ENCODE data around the gene ATP2B2. TPM values are rescaled to one million over a fixed set of nuclear protein-coding genes. Genes with fewer than 3 reads are reported as not detected.
A peak's percentile ranks its signal among the peaks of the same experiment; 100 is the strongest.

The ATP2B2 gene
- total RNA-seq, 1 experiment from 2014 or later = 0.22 TPM

GRCh38 chr3:10462641-10463532 is 42.5 kb downstream of the ATP2B2 start:
- Histone ChIP-seq H3K4me2 (ENCODE audit: low read depth, low read length, poor library complexity, severe bottlenecking) (no peak overlapping the region), H3K9me3 (ENCODE audit: low read length) (no peaks in the 10 kb centered on the region), H3K27ac (ENCODE audit: low read length) (no peak overlapping the region), H4K20me1 (ENCODE audit: insufficient read depth, low read depth, low read length) (no peaks in the 10 kb centered on the region; the same call in 1 of the 2 replicates), H3K4me1 (ENCODE audit: low read length) (peaks cover 37% of the 10 kb centered on the region), H3K79me2 (ENCODE audit: low read length) (no peaks in the 10 kb centered on the region), H3K36me3 (ENCODE audit: insufficient read depth, low read length) (no peaks in the 10 kb centered on the region), H3K4me3 (ENCODE audit: low read length) (no peak overlapping the region), H3K27me3 (ENCODE audit: low read length) (no peaks in the 10 kb centered on the region), H3K9ac (ENCODE audit: low read length) (no peak overlapping the region), H2AFZ (ENCODE audit: low read length) (no peak overlapping the region), H3K9me2 (replicated peaks; ENCODE audit: insufficient read depth, low read length) (no peaks in the 10 kb centered on the region)
- no peak for DNase-seq

- no peaks in the 10 kb centered on the region; the same call in 1 of the 2 replicates for H4K20me1 ChIP-seq (ENCODE audit: insufficient read depth, low read depth, low read length)
- no peaks in the 10 kb centered on the region for H3K79me2 ChIP-seq (ENCODE audit: low read length)
- no peaks in the 10 kb centered on the region for H3K9me3 ChIP-seq (ENCODE audit: low read length)
- H3K27ac ChIP-seq (ENCODE audit: low read length) = no peak overlapping the region
- H3K4me2 ChIP-seq (ENCODE audit: low read depth, low read length, poor library complexity, severe bottlenecking) = no peak overlapping the region
- H3K4me1 ChIP-seq (ENCODE audit: low read length) = peaks cover 51% of the 10 kb centered on the region
- no peaks in the 10 kb centered on the region for H3K27me3 ChIP-seq (ENCODE audit: low read length)
- no peak for DNase-seq
- H3K9ac ChIP-seq (ENCODE audit: low read length) = no peak overlapping the region
- no peak overlapping the region for H2AFZ ChIP-seq (ENCODE audit: low read length)
- H3K9me2 ChIP-seq (replicated peaks; ENCODE audit: insufficient read depth, low read length) = no peaks in the 10 kb centered on the region
- H3K4me3 ChIP-seq (ENCODE audit: low read length) = no peak overlapping the region
- no peaks in the 10 kb centered on the region for H3K36me3 ChIP-seq (ENCODE audit: insufficient read depth, low read length)
These were observed 44.3 kb downstream of the ATP2B2 start for GRCh38 chr3:10460951-10461545.

GRCh38 chr3:10459954-10460754 is 45.2 kb downstream of the ATP2B2 start:
- Histone ChIP-seq H3K79me2 (ENCODE audit: low read length) (no peaks in the 10 kb centered on the region), H3K9me3 (ENCODE audit: low read length) (no peaks in the 10 kb centered on the region), H3K9ac (ENCODE audit: low read length) (no peak overlapping the region), H2AFZ (ENCODE audit: low read length) (no peak overlapping the region), H3K27ac (ENCODE audit: low read length) (no peak overlapping the region), H3K9me2 (replicated peaks; ENCODE audit: insufficient read depth, low read length) (no peaks in the 10 kb centered on the region), H3K4me3 (ENCODE audit: low read length) (no peak overlapping the region), H3K4me2 (ENCODE audit: low read depth, low read length, poor library complexity, severe bottlenecking) (no peak overlapping the region), H4K20me1 (ENCODE audit: insufficient read depth, low read depth, low read length) (no peaks in the 10 kb centered on the region; the same call in 1 of the 2 replicates), H3K4me1 (ENCODE audit: low read length) (peaks cover 43% of the 10 kb centered on the region), H3K36me3 (ENCODE audit: insufficient read depth, low read length) (no peaks in the 10 kb centered on the region), H3K27me3 (ENCODE audit: low read length) (no peaks in the 10 kb centered on the region)
- DNase-seq = peak; percentile 95

- no peak for DNase-seq
- H3K4me2 ChIP-seq (ENCODE audit: low read depth, low read length, poor library complexity, severe bottlenecking) = peak overlapping the region; percentile 60
- no peaks in the 10 kb centered on the region for H3K9me2 ChIP-seq (replicated peaks; ENCODE audit: insufficient read depth, low read length)
- H4K20me1 ChIP-seq (ENCODE audit: insufficient read depth, low read depth, low read length) = no peaks in the 10 kb centered on the region; the same call in 1 of the 2 replicates
- no peak overlapping the region for H2AFZ ChIP-seq (ENCODE audit: low read length)
- H3K36me3 ChIP-seq (ENCODE audit: insufficient read depth, low read length) = no peaks in the 10 kb centered on the region
- H3K79me2 ChIP-seq (ENCODE audit: low read length) = no peaks in the 10 kb centered on the region
- H3K27me3 ChIP-seq (ENCODE audit: low read length) = no peaks in the 10 kb centered on the region
- no peaks in the 10 kb centered on the region for H3K9me3 ChIP-seq (ENCODE audit: low read length)
- H3K27ac ChIP-seq (ENCODE audit: low read length) = no peak overlapping the region
- peak overlapping the region; percentile 18; the same call in 1 of the 2 replicates for H3K9ac ChIP-seq (ENCODE audit: low read length)
- H3K4me1 ChIP-seq (ENCODE audit: low read length) = peaks cover 44% of the 10 kb centered on the region
- peak overlapping the region; percentile 37; the same call in 1 of the 2 replicates for H3K4me3 ChIP-seq (ENCODE audit: low read length)
These were observed 47.8 kb downstream of the ATP2B2 start for GRCh38 chr3:10457560-10457959.

- Histone ChIP-seq H3K9ac (ENCODE audit: low read length) (no peak overlapping the region), H3K79me2 (ENCODE audit: low read length) (no peaks in the 10 kb centered on the region), H3K9me2 (replicated peaks; ENCODE audit: insufficient read depth, low read length) (no peaks in the 10 kb centered on the region), H3K36me3 (ENCODE audit: insufficient read depth, low read length) (no peaks in the 10 kb centered on the region), H3K27me3 (ENCODE audit: low read length) (no peaks in the 10 kb centered on the region), H3K27ac (ENCODE audit: low read length) (no peak overlapping the region), H3K4me1 (ENCODE audit: low read length) (peaks cover 44% of the 10 kb centered on the region), H3K4me3 (ENCODE audit: low read length) (peak overlapping the region; percentile 37; the same call in 1 of the 2 replicates), H2AFZ (ENCODE audit: low read length) (no peak overlapping the region), H4K20me1 (ENCODE audit: insufficient read depth, low read depth, low read length) (no peaks in the 10 kb centered on the region; the same call in 1 of the 2 replicates), H3K4me2 (ENCODE audit: low read depth, low read length, poor library complexity, severe bottlenecking) (peak overlapping the region; percentile 60), H3K9me3 (ENCODE audit: low read length) (no peaks in the 10 kb centered on the region)
- DNase-seq = no peak
These were observed 48.4 kb downstream of the ATP2B2 start for GRCh38 chr3:10456981-10457380.

- no peaks in the 10 kb centered on the region for H3K79me2 ChIP-seq (ENCODE audit: low read length)
- no peak for DNase-seq
- no peak overlapping the region for H3K4me3 ChIP-seq (ENCODE audit: low read length)
- no peak overlapping the region for H3K27ac ChIP-seq (ENCODE audit: low read length)
- H2AFZ ChIP-seq (ENCODE audit: low read length) = no peak overlapping the region
- H4K20me1 ChIP-seq (ENCODE audit: insufficient read depth, low read depth, low read length) = peaks cover 7% of the 10 kb centered on the region; the same call in 1 of the 2 replicates
- no peak overlapping the region for H3K4me2 ChIP-seq (ENCODE audit: low read depth, low read length, poor library complexity, severe bottlenecking)
- no peaks in the 10 kb centered on the region for H3K27me3 ChIP-seq (ENCODE audit: low read length)
- H3K9ac ChIP-seq (ENCODE audit: low read length) = no peak overlapping the region
- no peaks in the 10 kb centered on the region for H3K36me3 ChIP-seq (ENCODE audit: insufficient read depth, low read length)
- H3K4me1 ChIP-seq (ENCODE audit: low read length) = peaks cover 44% of the 10 kb centered on the region
- H3K9me3 ChIP-seq (ENCODE audit: low read length) = no peaks in the 10 kb centered on the region
- H3K9me2 ChIP-seq (replicated peaks; ENCODE audit: insufficient read depth, low read length) = no peaks in the 10 kb centered on the region
These were observed 49.9 kb downstream of the ATP2B2 start for GRCh38 chr3:10455545-10455914.

- no peaks in the 10 kb centered on the region for H3K9me2 ChIP-seq (replicated peaks; ENCODE audit: insufficient read depth, low read length)
- H3K9ac ChIP-seq (ENCODE audit: low read length) = no peak overlapping the region
- no peak overlapping the region for H3K4me2 ChIP-seq (ENCODE audit: low read depth, low read length, poor library complexity, severe bottlenecking)
- DNase-seq = no peak
- H3K27me3 ChIP-seq (ENCODE audit: low read length) = no peaks in the 10 kb centered on the region
- H4K20me1 ChIP-seq (ENCODE audit: insufficient read depth, low read depth, low read length) = peaks cover 7% of the 10 kb centered on the region; the same call in 1 of the 2 replicates
- H3K4me1 ChIP-seq (ENCODE audit: low read length) = peaks cover 44% of the 10 kb centered on the region
- H2AFZ ChIP-seq (ENCODE audit: low read length) = no peak overlapping the region
- H3K36me3 ChIP-seq (ENCODE audit: insufficient read depth, low read length) = no peaks in the 10 kb centered on the region
- no peaks in the 10 kb centered on the region for H3K79me2 ChIP-seq (ENCODE audit: low read length)
- no peaks in the 10 kb centered on the region for H3K9me3 ChIP-seq (ENCODE audit: low read length)
- no peak overlapping the region for H3K27ac ChIP-seq (ENCODE audit: low read length)
- no peak overlapping the region for H3K4me3 ChIP-seq (ENCODE audit: low read length)
These were observed 50.4 kb downstream of the ATP2B2 start for GRCh38 chr3:10454907-10455544.

Data from Karpas-422 (cell line).